Keratinocyte (primary cell): Measurements from ENCODE around the gene PDK1. TPM values are rescaled to one million over a fixed set of nuclear protein-coding genes. Genes with fewer than 3 reads are reported as not detected.
A peak's percentile ranks its signal among the peaks of the same experiment; 100 is the strongest.

Experiments
- DNase-seq: peaks from one replicate; pipeline ENCODE4 v3.0.0-alpha.2; 2011; ENCODE audit warnings: low read depth, missing footprints, low spot score
- FAIRE-seq: peaks from 2 replicates; lab custom pipeline; 2011; peaks lifted over from hg19 to GRCh38; lab: Jason Lieb, UNC
- H2AFZ ChIP-seq: 2 replicates; pipeline ENCODE4 v1.6.0; 2012; ENCODE audit warnings: low read length, control low read depth, inconsistent platforms; ENCODE audit not compliant: control insufficient read depth
- H3K27ac ChIP-seq: 2 replicates; pipeline ENCODE4 v1.5.1; 2011; ENCODE audit warnings: low read length; ENCODE audit not compliant: control insufficient read depth, insufficient read depth
- H3K27me3 ChIP-seq: 3 replicates; pipeline ENCODE4 v1.6.0; 2011; ENCODE audit warnings: low read length; ENCODE audit not compliant: control insufficient read depth, insufficient read depth; ENCODE audit errors: extremely low read depth
- H3K36me3 ChIP-seq, 2 experiments: 2 replicates in 1 of 2; 3 replicates in 1 of 2; pipeline ENCODE4 v1.5.1; 2011; ENCODE audit warnings: low read length in 2 of 2, mild to moderate bottlenecking in 1 of 2; ENCODE audit not compliant: control insufficient read depth in 2 of 2, insufficient read depth in 2 of 2; ENCODE audit errors: extremely low read depth in 1 of 2
- H3K4me1 ChIP-seq: 3 replicates; pipeline ENCODE4 v1.5.1; 2011; ENCODE audit warnings: low read length; ENCODE audit not compliant: control insufficient read depth, insufficient read depth; ENCODE audit errors: extremely low read depth
- H3K4me2 ChIP-seq: 3 replicates; pipeline ENCODE4 v1.6.0; 2011; ENCODE audit warnings: low read depth, low read length; ENCODE audit not compliant: control insufficient read depth, insufficient read depth; ENCODE audit errors: extremely low read depth
- H3K4me3 ChIP-seq, 3 experiments: fragments of 200-600 bp in 1 of 3; sonication (generic) in 1 of 3; 2 replicates in 2 of 3; 3 replicates in 1 of 3; pipeline ENCODE4 v1.5.1; 2011 to 2016; ENCODE audit warnings: low read length in 3 of 3, mild to moderate bottlenecking in 3 of 3, control low read depth in 2 of 3, inconsistent platforms in 1 of 3, low read depth in 1 of 3, mixed read lengths in 1 of 3, mixed run types in 1 of 3, moderate library complexity in 1 of 3; ENCODE audit not compliant: control insufficient read depth in 2 of 3, insufficient read depth in 2 of 3; ENCODE audit errors: extremely low read depth in 1 of 3
- H3K79me2 ChIP-seq: 2 replicates; pipeline ENCODE4 v1.6.0; 2012; ENCODE audit warnings: low read length; ENCODE audit not compliant: control insufficient read depth, insufficient read depth
- H3K9ac ChIP-seq: 3 replicates; pipeline ENCODE4 v1.6.0; 2011; ENCODE audit warnings: low read length; ENCODE audit not compliant: control insufficient read depth, insufficient read depth; ENCODE audit errors: extremely low read depth
- H3K9me1 ChIP-seq: 3 replicates; pipeline ENCODE4 v1.6.0; 2011; ENCODE audit warnings: low read length; ENCODE audit not compliant: control insufficient read depth, insufficient read depth; ENCODE audit errors: extremely low read depth
- H3K9me3 ChIP-seq: 2 replicates; pipeline ENCODE4 v1.5.1; 2012; ENCODE audit warnings: low read depth, low read length; ENCODE audit not compliant: control insufficient read depth
- H4K20me1 ChIP-seq: 3 replicates; pipeline ENCODE4 v1.6.0; 2011; ENCODE audit warnings: low read length; ENCODE audit not compliant: control insufficient read depth, insufficient read depth; ENCODE audit errors: extremely low read depth
- EZH2 ChIP-seq: IDR thresholded peaks from one replicate; pipeline ENCODE4 v1.6.1; 2012; ENCODE audit warnings: inconsistent platforms, mild to moderate bottlenecking, low read length, moderate library complexity
- dilution Hi-C: fragments of 300-500 bp; cut with MboI; formaldehyde crosslinking; loops from one replicate; pipeline ENCODE4 v1.7.0; 2020; ENCODE audit warnings: low sequenced_read_pairs; ENCODE audit not compliant: extremely low pct_ligation_motif_present
- polyA plus RNA-seq, 5 experiments: library from polyadenylated mRNA; depleted of rRNA in 3 of 5; stranded (reverse) in 3 of 5; stranded (forward) in 1 of 5; unstranded in 1 of 5; fragments of >200 nt; gene quantifications; 1 replicate in 1 of 5; 2 replicates in 3 of 5; 3 replicates in 1 of 5; pipeline versions ENCODE4 v1.2.1 to v1.2.3, GENCODE V29; 2011 to 2012; ENCODE audit warnings: missing spikeins in 2 of 5, low read depth in 1 of 5, low replicate concordance in 1 of 5
- TF ChIP-seq, protein P1 (sequence below), 3 experiments: IDR thresholded peaks in 1 of 3; conservative IDR thresholded peaks in 1 of 3; optimal IDR thresholded peaks in 1 of 3; 2 replicates in 2 of 3; 3 replicates in 1 of 3; pipeline versions ENCODE3 to v1.5.1; 2011; ENCODE audit warnings: low read length in 3 of 3, mild to moderate bottlenecking in 3 of 3, moderate library complexity in 2 of 3, control low read depth in 1 of 3, inconsistent platforms in 1 of 3; ENCODE audit not compliant: insufficient read depth in 2 of 3; ENCODE audit errors: extremely low read depth in 1 of 3

The PDK1 gene
- polyA plus RNA-seq, 1 donor (not counting 4 experiments of a cell fraction or from before 2014, with no cell fraction given): 29.2 TPM

DNA sequence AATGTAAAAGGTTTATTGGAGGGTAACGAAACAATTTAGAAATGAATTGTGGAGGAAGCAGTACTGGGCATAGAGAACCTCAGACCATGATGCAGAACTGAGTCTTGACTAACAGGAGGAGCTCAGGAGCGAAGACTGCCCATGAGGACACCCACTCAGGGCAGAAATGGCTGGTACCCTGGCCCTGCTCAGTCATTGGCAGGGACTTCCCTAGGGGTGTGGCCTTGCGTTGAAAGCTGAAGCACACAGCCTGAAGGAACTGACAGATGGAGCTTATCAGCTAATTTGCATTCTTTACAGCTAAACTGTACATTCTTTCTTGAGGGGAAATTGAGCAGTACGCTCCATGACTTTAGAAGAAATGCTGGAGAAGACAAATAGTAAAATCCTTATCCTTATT lies 57.1 kb downstream of the PDK1 start:
- H3K27me3 ChIP-seq: no peaks in the 10 kb centered on the region

DNA sequence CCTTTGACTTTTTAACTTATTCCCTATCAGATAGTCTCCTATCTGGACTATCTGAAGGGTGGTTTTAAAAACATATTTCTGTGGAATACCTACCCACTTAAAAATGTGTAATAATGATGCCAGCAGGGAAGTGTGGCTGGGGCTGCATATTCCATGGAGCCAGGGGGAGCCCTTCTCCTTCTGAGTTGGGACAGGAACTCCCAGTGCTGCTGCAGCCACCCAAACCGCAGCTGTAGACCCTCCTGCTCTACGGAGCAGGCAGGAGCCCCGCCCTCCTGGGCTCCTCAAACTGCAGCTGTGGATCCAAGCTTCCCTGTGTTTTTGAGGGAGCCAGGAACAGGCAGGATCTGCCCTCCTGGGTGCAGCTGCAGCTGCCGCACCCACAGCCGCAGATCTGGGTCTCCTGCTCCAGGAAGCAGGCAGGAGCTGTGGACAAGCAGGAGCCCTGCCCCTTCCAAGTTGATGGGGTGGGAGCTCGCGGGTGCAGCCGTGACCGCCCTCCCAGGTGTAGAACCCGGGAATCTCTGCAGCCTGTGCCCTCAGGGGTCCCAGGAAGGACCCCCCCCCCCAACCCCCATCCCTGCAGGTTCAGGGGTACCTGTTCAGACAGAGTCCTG lies 57.8 kb downstream of the PDK1 start:
- no peaks in the 10 kb centered on the region for H3K4me1 ChIP-seq
- H2AFZ ChIP-seq: no peak overlapping the region
- H3K27me3 ChIP-seq: no peaks in the 10 kb centered on the region
- TF ChIP-seq EZH2: no peak
- TF ChIP-seq, protein P1, sequence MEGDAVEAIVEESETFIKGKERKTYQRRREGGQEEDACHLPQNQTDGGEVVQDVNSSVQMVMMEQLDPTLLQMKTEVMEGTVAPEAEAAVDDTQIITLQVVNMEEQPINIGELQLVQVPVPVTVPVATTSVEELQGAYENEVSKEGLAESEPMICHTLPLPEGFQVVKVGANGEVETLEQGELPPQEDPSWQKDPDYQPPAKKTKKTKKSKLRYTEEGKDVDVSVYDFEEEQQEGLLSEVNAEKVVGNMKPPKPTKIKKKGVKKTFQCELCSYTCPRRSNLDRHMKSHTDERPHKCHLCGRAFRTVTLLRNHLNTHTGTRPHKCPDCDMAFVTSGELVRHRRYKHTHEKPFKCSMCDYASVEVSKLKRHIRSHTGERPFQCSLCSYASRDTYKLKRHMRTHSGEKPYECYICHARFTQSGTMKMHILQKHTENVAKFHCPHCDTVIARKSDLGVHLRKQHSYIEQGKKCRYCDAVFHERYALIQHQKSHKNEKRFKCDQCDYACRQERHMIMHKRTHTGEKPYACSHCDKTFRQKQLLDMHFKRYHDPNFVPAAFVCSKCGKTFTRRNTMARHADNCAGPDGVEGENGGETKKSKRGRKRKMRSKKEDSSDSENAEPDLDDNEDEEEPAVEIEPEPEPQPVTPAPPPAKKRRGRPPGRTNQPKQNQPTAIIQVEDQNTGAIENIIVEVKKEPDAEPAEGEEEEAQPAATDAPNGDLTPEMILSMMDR (optimal IDR thresholded peaks at IDR 0.05 in 1 of 3, IDR thresholded peaks at IDR 0.05 in 1 of 3, conservative IDR thresholded peaks at IDR 0.05 in 1 of 3; ENCODE audit: extremely low read depth in 1 of 3, insufficient read depth in 2 of 3, low read length in 3 of 3): peak in 1 of 3 experiments; percentile 35
- H3K4me2 ChIP-seq: no peak overlapping the region
- H3K36me3 ChIP-seq: peaks cover 1 to 3% of the 10 kb centered on the region in 2 experiments
- FAIRE-seq (no peak), DNase-seq (no peak)
- no peak overlapping the region for H3K9ac ChIP-seq
- no peaks in the 10 kb centered on the region for H3K79me2 ChIP-seq
- H4K20me1 ChIP-seq: no peaks in the 10 kb centered on the region
- dilution Hi-C loops: no loop called here
- no peaks in the 10 kb centered on the region for H3K9me1 ChIP-seq
- no peaks in the 10 kb centered on the region for H3K9me3 ChIP-seq
- H3K4me3 ChIP-seq: no peak overlapping the region
- H3K27ac ChIP-seq: no peak overlapping the region

More for the DNA sequence above, 57.1 kb downstream of the PDK1 start:
- Histone ChIP-seq H3K79me2 (no peaks in the 10 kb centered on the region), H3K9ac (no peak overlapping the region), H3K4me3 (no peak overlapping the region), H3K4me2 (no peak overlapping the region), H3K9me1 (no peaks in the 10 kb centered on the region), H3K9me3 (no peaks in the 10 kb centered on the region), H3K27ac (no peak overlapping the region), H3K4me1 (no peaks in the 10 kb centered on the region), H4K20me1 (no peaks in the 10 kb centered on the region), H3K36me3 (peaks cover 1 to 3% of the 10 kb centered on the region in 2 experiments), H2AFZ (no peak overlapping the region)
- dilution Hi-C loops: no loop called here
- TF ChIP-seq, protein P1 (optimal IDR thresholded peaks at IDR 0.05 in 1 of 3, IDR thresholded peaks at IDR 0.05 in 1 of 3, conservative IDR thresholded peaks at IDR 0.05 in 1 of 3; ENCODE audit: extremely low read depth in 1 of 3, insufficient read depth in 2 of 3, low read length in 3 of 3): no peak
- TF ChIP-seq EZH2: no peak
- FAIRE-seq (no peak), DNase-seq (no peak)
